Measurements from ENCODE around the gene ITPK1. TPM values are rescaled to one million over a fixed set of nuclear protein-coding genes. Genes with fewer than 3 reads are reported as not detected.
"Not testable (repeated sequence)": the region's sequence is repeated elsewhere in the genome, so short reads cannot be mapped to it uniquely, and the experiment has no call there.

ITPK1 gene
- polyA plus RNA-seq, 1 of the 3 experiments (the other 2 are of a cell fraction), result 23.2 TPM

DNA sequence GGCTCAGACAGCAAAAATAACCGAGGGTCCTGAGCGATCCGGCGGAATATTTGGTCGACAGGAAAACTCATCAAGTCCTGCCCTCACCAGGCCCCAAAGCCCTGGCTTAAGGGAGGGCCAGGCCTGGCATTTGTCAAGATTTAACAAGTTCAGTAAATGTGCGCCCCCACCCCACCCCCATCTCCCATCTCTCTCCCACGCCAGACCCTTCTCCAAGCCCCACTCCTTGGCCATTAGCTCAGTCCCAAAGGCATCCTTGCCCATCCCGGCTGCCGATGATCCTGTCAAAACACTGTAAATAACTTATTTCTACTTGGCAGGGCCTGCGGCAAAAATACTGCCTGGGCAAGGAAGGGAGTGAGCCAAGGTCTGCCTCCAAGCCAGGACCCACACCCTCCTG, 52.8 kb downstream of the ITPK1 start:
- Histone ChIP-seq H3K4me2 (no peak overlapping the region), H3K9me2 (no peaks in the 10 kb centered on the region), H3K27me3 (ENCODE audit: insufficient read depth) (no peaks in the 10 kb centered on the region), H3K79me2 (ENCODE audit: insufficient read depth) (no peaks in the 10 kb centered on the region), H3K36me3 (replicated peaks in 1 of 2; ENCODE audit: control insufficient read depth in 1 of 2, insufficient read depth in 2 of 2, low read length in 1 of 2) (no peaks in the 10 kb centered on the region), H4K20me1 (ENCODE audit: insufficient read depth) (peaks cover 6% of the 10 kb centered on the region; the same call in 1 of the 2 replicates), H3K27ac (ENCODE audit: low read depth in 2 of 2, low read length in 1 of 2) (no peak overlapping the region), H2AFZ (ENCODE audit: low read depth) (no peak overlapping the region), H3K4me3 (ENCODE audit: low read depth in 2 of 2, low read length in 1 of 2) (no peak overlapping the region), H3F3A (replicated peaks; ENCODE audit: insufficient read depth) (no peaks in the 10 kb centered on the region), H3K9me3 (no peaks in the 10 kb centered on the region), H3K9ac (no peak overlapping the region), H3K4me1 (ENCODE audit: control insufficient read depth in 1 of 2, insufficient read depth in 2 of 2, low read depth in 1 of 2, low read length in 1 of 2) (peaks cover 11 to 23% of the 10 kb centered on the region in 2 experiments; a peak in 3 of 4 replicates)
- no peak for DNase-seq
- TF ChIP-seq RAD21 (IDR thresholded peaks at IDR 0.05; ENCODE audit: low read length), result no peak
- TF ChIP-seq GABPA (IDR thresholded peaks at IDR 0.05; ENCODE audit: low read depth), result no peak
- no peak for TF ChIP-seq TEAD4 (IDR thresholded peaks at IDR 0.05; ENCODE audit: borderline replicate concordance, insufficient read depth)
- TF ChIP-seq USF1 (IDR thresholded peaks at IDR 0.05; ENCODE audit: borderline replicate concordance, low read depth), result no peak
- TF ChIP-seq SMC3 (IDR thresholded peaks at IDR 0.05; ENCODE audit: low read depth, low read length), result no peak
- no peak for TF ChIP-seq ZBTB33 (IDR thresholded peaks at IDR 0.05; ENCODE audit: borderline replicate concordance, low read depth)
- 97% methylated on average over 10 of the region's 10 CpGs for WGBS (ENCODE audit: low lambda C conversion rate)
- CTCF ChIA-PET, result no interaction called here
- POLR2A ChIA-PET, result interaction anchor here (0.7 kb wide), 1 partner anchor 26 kb away, joined by 3 read pairs; no protein-coding TSS in a partner anchor

- not testable (repeated sequence) for H3K79me2 ChIP-seq (ENCODE audit: insufficient read depth); H3K9me3 ChIP-seq; H3K27ac ChIP-seq (ENCODE audit: low read depth in 2 of 2, low read length in 1 of 2); H3K4me3 ChIP-seq (ENCODE audit: low read depth in 2 of 2, low read length in 1 of 2); H3K4me2 ChIP-seq; H3K36me3 ChIP-seq (replicated peaks in 1 of 2; ENCODE audit: control insufficient read depth in 1 of 2, insufficient read depth in 2 of 2, low read length in 1 of 2); H4K20me1 ChIP-seq (ENCODE audit: insufficient read depth); DNase-seq; H3K9me2 ChIP-seq; H3K27me3 ChIP-seq (ENCODE audit: insufficient read depth); H3F3A ChIP-seq (replicated peaks; ENCODE audit: insufficient read depth); H3K9ac ChIP-seq; H2AFZ ChIP-seq (ENCODE audit: low read depth)
- H3K4me1 ChIP-seq (ENCODE audit: control insufficient read depth in 1 of 2, insufficient read depth in 2 of 2, low read depth in 1 of 2, low read length in 1 of 2), result peaks cover 14 to 29% of the 10 kb centered on the region in 2 experiments; a peak in 3 of 4 replicates
- POLR2A ChIA-PET, result interaction anchor here (0.7 kb wide), 1 partner anchor 26 kb away, joined by 3 read pairs; no protein-coding TSS in a partner anchor
- CTCF ChIA-PET, result interaction anchor here (1.3 kb wide), 1 partner anchor 19 kb away, joined by 4 read pairs; no protein-coding TSS in a partner anchor
- WGBS (ENCODE audit: low lambda C conversion rate), result 96% methylated on average over 12 of the region's 12 CpGs
Observed at GRCh38 chr14:93062013-93062412, 53.7 kb downstream of the ITPK1 start.

DNA sequence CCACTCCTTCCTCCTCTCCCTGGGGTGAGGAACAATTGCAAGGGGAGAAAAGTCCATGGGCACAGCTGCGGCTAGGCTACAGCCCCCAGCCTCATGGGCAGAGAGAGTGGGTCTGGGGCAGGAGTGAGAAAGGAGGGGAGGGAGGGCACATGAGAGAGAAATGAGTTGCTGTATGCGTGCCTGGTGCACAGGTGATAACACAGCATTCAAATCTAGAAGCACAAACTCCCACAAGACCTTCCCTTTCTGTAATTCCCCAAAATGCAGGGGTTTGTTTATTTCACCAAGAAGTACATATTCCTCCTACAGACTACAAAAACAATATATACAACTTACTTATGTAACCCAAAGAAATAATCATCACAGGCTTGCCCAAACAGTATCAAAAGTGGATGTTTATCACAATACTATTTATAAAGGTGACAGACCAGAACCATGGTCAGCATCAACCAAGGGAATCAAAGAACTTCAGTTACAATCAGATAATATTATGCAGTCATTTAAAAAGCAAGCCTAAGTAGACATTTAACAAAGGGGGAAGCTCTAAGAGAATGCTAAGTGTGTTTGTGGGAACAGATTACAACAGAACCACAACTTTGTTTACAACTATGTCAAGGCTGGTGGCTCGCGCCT, 54.2 kb downstream of the ITPK1 start:
- Histone ChIP-seq H3K27me3 (ENCODE audit: insufficient read depth) (no peaks in the 10 kb centered on the region), H2AFZ (ENCODE audit: low read depth) (no peak overlapping the region), H3K4me2 (no peak overlapping the region), H3K4me1 (ENCODE audit: control insufficient read depth in 1 of 2, insufficient read depth in 2 of 2, low read depth in 1 of 2, low read length in 1 of 2) (peaks cover 19 to 32% of the 10 kb centered on the region in 2 experiments; a peak in 3 of 4 replicates), H3K79me2 (ENCODE audit: insufficient read depth) (no peaks in the 10 kb centered on the region), H3K4me3 (ENCODE audit: low read depth in 2 of 2, low read length in 1 of 2) (no peak overlapping the region), H4K20me1 (ENCODE audit: insufficient read depth) (peaks cover 6% of the 10 kb centered on the region; the same call in 1 of the 2 replicates), H3K27ac (ENCODE audit: low read depth in 2 of 2, low read length in 1 of 2) (no peak overlapping the region; a peak in 1 of 4 replicates), H3K9me2 (no peaks in the 10 kb centered on the region), H3K9me3 (no peaks in the 10 kb centered on the region), H3F3A (replicated peaks; ENCODE audit: insufficient read depth) (no peaks in the 10 kb centered on the region), H3K36me3 (replicated peaks in 1 of 2; ENCODE audit: control insufficient read depth in 1 of 2, insufficient read depth in 2 of 2, low read length in 1 of 2) (no peaks in the 10 kb centered on the region), H3K9ac (no peak overlapping the region)
- ChIA-PET POLR2A (no interaction called here), CTCF (interaction anchor here (1.3 kb wide), 1 partner anchor 20 kb away, joined by 4 read pairs; no protein-coding TSS in a partner anchor)
- no peak for DNase-seq
- 91% methylated on average over 4 of the region's 4 CpGs for WGBS (ENCODE audit: low lambda C conversion rate)
- TF ChIP-seq ELF1 (IDR thresholded peaks at IDR 0.05), result no peak
- TF ChIP-seq, protein P1, sequence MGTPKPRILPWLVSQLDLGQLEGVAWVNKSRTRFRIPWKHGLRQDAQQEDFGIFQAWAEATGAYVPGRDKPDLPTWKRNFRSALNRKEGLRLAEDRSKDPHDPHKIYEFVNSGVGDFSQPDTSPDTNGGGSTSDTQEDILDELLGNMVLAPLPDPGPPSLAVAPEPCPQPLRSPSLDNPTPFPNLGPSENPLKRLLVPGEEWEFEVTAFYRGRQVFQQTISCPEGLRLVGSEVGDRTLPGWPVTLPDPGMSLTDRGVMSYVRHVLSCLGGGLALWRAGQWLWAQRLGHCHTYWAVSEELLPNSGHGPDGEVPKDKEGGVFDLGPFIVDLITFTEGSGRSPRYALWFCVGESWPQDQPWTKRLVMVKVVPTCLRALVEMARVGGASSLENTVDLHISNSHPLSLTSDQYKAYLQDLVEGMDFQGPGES (IDR thresholded peaks at IDR 0.05; ENCODE audit: low read depth, low read length), result no peak
- no peak for TF ChIP-seq MXI1 (IDR thresholded peaks at IDR 0.05; ENCODE audit: low read depth, low read length)
- TF ChIP-seq GATA2 (CRISPR knock-in tag; IDR thresholded peaks at IDR 0.05), result no peak
- no peak for TF ChIP-seq NRF1 (IDR thresholded peaks at IDR 0.05; ENCODE audit: low read depth, low read length)
- TF ChIP-seq RFX5 (IDR thresholded peaks at IDR 0.05; ENCODE audit: low read length), result no peak
- TF ChIP-seq USF2 (IDR thresholded peaks at IDR 0.05; ENCODE audit: borderline replicate concordance, low read depth, low read length), result no peak
- TF ChIP-seq SMC3 (IDR thresholded peaks at IDR 0.05; ENCODE audit: low read depth, low read length), result no peak
- no peak for TF ChIP-seq GABPA (IDR thresholded peaks at IDR 0.05; ENCODE audit: low read depth)
- no peak for TF ChIP-seq POLR2AphosphoS5 (IDR thresholded peaks at IDR 0.05; ENCODE audit: low read depth, low read length)

Measured in SK-N-SH (cell line).